ENCODE results near the gene PLEKHA7.
"Not testable (repeated sequence)": the region's sequence is repeated elsewhere in the genome, so short reads cannot be mapped to it uniquely, and the experiment has no call there.

The PLEKHA7 gene, protein sequence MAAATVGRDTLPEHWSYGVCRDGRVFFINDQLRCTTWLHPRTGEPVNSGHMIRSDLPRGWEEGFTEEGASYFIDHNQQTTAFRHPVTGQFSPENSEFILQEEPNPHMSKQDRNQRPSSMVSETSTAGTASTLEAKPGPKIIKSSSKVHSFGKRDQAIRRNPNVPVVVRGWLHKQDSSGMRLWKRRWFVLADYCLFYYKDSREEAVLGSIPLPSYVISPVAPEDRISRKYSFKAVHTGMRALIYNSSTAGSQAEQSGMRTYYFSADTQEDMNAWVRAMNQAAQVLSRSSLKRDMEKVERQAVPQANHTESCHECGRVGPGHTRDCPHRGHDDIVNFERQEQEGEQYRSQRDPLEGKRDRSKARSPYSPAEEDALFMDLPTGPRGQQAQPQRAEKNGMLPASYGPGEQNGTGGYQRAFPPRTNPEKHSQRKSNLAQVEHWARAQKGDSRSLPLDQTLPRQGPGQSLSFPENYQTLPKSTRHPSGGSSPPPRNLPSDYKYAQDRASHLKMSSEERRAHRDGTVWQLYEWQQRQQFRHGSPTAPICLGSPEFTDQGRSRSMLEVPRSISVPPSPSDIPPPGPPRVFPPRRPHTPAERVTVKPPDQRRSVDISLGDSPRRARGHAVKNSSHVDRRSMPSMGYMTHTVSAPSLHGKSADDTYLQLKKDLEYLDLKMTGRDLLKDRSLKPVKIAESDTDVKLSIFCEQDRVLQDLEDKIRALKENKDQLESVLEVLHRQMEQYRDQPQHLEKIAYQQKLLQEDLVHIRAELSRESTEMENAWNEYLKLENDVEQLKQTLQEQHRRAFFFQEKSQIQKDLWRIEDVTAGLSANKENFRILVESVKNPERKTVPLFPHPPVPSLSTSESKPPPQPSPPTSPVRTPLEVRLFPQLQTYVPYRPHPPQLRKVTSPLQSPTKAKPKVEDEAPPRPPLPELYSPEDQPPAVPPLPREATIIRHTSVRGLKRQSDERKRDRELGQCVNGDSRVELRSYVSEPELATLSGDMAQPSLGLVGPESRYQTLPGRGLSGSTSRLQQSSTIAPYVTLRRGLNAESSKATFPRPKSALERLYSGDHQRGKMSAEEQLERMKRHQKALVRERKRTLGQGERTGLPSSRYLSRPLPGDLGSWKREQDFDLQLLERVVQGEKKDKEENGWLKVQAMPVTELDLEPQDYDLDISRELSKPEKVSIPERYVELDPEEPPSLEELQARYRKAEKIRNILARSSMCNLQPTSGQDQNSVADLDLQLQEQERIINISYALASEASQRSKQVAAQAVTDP

GRCh38 chr11:17014321-17014832 lies at the start of gene PLEKHA7:
TSS of gene PLEKHA7 (minus strand) at chr11:17014414. CDS start at chr11:17014401, 13 bp downstream.
- no peak for DNase-seq (ENCODE audit: low read depth)

DNA sequence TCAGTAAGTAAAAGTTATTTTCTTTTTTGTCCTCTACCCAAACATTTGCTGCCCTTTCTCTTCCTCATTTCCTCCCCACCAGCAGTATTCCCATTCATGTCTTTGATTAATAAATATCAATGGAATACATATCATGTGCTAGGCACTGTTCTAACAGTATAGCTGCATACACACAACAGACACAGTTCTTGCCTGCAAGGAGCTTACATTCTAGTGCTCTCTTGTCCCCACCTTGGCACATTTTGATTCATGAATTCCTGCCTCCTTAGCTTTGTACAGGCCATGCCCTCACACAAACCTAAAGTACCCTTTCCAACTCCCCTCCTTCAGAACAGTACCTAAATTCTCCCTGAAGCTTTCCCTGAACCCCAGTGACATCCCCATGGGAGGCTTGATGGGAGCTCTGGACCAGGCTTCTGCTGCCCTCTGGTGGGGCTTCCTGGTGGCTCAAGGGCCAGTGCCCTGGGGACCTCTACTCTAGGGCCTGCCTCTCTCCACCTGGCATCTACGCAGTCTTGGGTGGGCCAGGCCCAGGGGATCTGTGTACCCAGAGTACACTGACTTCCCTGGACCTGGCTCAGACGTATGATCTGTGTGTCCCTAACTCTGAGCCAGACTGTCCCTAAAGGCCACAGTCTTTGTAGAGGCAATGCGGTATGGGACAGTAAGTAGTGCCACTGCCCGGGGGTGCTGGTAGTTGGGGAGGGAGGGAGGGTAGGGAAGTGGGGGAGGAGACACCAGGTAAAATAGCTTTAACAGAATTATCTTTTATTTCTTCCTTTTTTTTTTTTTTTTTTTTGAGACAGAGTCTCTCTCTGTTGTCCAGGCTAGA lies 49.2 kb upstream of the PLEKHA7 start:
- no peak for DNase-seq (ENCODE audit: low read depth)

DNA sequence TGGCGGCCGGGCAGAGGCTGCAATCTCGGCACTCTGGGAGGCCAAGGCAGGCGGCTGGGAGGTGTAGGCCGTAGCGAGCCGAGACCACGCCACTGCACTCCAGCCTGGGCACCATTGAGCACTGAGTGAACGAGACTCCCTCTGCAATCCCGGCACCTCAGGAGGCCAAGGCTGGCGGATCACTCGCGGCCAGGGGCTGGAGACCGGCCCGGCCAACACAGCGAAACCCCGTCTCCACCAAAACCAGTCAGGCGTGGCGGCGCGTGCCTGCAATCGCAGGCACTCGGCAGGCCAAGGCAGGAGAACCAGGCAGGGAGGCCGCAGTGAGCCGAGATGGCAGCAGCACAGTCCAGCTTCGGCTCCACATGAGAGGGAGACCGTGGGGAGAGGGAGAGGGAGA lies 36.9 kb upstream of the PLEKHA7 start:
- DNase-seq (ENCODE audit: low read depth) = not testable (repeated sequence)

DNA sequence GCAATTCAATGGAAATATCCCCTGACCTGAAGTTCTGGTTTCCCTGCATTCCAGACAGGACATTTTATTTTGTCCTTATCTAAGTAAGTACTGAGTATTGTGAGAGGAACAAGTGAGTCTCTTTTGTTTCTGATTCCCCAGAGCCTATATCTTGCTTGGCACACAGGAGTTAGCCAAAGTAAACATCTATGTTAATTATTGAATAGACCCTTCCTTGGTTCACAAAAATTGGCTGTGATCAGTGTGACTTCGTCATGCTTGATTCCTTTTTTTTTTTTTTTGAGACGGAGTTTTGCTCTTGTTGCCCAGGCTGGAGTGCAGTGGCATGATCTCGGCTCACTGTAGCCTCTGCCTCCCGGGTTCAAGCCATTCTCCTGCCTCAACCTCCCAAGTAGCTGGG lies 34.3 kb upstream of the PLEKHA7 start:
- not testable (repeated sequence) for DNase-seq (ENCODE audit: low read depth)

DNA sequence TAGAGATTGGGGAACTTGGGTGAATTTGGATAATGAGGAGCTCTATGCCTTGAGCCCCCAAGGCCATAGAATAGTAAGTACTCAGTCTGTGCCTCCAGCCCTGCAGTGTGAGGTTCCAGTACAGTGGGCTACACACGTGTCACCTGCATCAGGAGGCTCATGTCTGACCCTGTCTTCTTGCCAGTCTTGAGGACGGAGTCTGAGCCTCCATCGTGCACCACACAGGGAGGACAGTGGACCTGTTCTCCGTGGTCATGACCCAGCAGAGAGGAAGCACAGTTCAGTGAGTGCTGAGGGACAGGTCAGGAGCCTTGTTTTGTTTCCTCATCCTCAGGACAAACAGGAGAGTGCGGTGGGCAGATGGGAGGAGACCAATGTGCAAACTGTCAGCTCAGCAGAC lies 32.5 kb upstream of the PLEKHA7 start:
- DNase-seq (ENCODE audit: low read depth) = no peak

- no peak for DNase-seq (ENCODE audit: low read depth)
These were observed 22.7 kb upstream of the PLEKHA7 start for GRCh38 chr11:17036666-17037658.

DNA sequence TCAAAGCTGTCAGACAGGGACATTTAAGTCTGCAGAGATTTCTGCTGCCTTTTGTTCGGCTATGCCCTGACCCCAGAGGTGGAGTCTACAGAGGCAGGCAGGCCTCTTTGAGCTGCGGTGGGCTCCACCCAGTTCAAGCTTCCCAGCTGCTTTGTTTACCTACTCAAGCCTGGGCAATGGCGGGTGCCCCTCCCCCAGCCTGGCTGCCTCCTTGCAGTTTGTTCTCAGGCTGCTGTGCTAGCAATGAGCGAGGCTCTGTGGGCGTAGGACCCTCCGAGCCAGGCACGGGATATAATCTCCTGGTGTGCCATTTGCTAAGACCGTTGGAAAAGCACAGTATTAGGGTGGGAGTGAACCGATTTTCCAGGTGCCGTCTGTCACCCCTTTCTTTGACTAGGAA lies 19.8 kb upstream of the PLEKHA7 start:
- not testable (repeated sequence) for DNase-seq (ENCODE audit: low read depth)

- no peak for DNase-seq (ENCODE audit: low read depth)
These were observed 12.4 kb upstream of the PLEKHA7 start for GRCh38 chr11:17026487-17027082.

DNA sequence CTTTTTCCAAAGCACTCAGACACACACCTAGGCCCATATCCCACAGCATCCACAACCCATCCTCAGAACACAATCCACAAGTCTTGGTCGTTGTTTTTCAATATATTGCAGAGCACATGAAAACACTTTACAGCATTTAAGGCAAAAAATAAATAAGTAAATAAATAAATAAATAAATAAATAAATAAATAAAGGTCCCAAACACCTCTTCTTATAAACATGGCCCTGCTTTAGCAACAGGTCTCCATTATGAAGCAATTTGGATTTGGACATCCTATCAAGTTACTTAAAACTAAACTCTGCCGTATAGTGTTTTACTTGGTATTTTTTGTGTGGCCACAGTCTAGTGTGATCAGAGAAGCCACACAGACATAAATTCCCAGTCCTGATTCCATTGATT lies 10.7 kb upstream of the PLEKHA7 start:
- no peak for DNase-seq (ENCODE audit: low read depth)

DNA sequence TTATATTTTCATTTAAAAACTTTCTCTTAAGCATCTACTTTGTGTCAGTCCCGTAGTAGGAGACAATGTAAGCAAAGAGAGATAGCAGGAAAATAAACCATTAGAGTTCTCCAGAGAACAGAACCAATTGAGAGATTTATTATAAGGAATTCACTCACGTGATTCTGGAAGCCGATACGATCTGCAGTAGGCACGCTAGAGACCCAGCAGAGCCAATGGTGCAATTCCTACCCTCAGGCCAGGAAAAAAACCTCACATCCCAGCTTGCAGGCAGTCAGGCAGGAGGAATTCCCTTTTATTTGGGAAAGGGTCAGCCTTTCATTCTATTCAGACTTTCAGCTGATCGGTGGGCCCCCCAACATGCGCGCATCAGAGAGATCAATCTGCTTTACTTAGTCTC lies 7.3 kb upstream of the PLEKHA7 start:
- DNase-seq (ENCODE audit: low read depth) = no peak

DNA sequence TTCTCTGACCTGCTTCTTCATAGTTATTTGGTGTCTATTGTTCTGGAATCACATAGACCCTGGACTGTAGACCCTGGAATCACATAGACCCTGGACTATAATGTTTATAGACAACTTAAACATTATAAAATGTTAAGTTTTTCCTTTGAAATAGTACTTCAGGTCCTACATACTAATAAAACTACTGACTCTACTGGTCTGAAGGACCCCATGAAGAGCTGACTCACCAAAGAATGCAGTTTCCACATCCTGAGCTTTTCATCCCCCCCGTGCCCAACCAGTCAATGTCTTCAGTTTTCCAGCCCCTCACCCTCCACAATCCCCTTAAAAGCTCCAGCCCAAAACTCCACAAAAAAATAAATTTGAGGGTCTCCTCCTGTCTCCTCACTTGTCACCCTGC lies 6.6 kb upstream of the PLEKHA7 start:
- DNase-seq (ENCODE audit: low read depth) = no peak

DNA sequence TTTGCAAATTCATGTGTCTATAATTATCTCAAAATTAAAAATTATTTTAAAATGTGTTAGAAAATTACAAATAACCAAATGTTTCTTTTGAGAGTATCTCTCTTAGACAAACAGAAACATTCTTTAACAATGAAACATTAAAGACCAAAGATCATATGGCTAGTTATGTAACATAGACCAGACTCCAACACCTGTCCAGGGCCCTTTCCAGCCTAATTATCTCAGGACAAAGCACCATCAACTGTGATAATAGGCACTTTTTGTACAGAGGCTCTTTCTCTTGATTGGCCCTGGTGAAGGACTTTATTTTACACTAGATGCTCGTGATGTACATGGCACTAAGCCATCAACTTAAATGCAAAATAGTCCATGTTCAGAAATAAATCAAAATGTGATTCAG lies 5.0 kb upstream of the PLEKHA7 start:
- DNase-seq (ENCODE audit: low read depth) = no peak

GRCh38 chr11:17015627-17016126 lies 1.5 kb upstream of the PLEKHA7 start:
- DNase-seq (ENCODE audit: low read depth) = no peak

GRCh38 chr11:17014833-17015626 lies 816 bp upstream of the PLEKHA7 start:
- no peak for DNase-seq (ENCODE audit: low read depth)

DNA sequence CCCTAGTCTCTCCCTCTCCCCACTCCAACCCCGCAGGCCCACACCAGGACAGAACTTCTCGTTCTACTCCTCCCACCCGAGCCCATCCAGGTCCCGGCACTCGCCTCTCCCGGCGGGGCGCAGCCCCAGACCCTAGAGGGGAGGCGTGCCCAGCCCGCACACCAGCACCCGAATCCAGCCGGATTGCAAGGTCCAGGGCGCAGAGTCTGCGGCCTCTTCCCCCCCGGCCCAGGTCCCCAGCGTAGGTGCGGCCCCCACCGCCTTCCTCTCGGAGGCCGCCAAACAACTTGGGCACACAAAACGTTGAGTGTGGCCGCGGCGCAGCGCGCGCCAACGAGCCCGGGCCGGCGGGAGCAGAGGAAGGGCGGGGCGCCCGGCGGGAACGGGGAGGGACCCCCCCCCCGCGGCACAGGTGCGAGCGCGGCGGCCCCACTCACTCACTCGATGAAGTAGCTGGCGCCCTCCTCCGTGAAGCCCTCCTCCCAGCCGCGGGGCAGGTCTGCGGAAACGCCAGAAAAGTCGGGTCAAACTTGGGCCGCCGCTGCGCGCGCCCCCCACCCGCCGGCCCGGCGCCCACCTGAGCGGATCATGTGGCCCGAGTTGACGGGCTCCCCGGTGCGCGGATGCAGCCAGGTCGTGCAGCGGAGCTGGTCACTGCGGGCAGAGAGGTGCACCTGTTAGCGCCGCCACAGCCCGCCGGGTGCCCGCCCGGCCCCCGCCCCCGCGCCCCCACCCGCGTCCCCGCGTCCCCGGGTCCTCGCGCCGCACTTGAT lies 480 bp downstream of the PLEKHA7 start:
- DNase-seq (ENCODE audit: low read depth) = no peak

DNA sequence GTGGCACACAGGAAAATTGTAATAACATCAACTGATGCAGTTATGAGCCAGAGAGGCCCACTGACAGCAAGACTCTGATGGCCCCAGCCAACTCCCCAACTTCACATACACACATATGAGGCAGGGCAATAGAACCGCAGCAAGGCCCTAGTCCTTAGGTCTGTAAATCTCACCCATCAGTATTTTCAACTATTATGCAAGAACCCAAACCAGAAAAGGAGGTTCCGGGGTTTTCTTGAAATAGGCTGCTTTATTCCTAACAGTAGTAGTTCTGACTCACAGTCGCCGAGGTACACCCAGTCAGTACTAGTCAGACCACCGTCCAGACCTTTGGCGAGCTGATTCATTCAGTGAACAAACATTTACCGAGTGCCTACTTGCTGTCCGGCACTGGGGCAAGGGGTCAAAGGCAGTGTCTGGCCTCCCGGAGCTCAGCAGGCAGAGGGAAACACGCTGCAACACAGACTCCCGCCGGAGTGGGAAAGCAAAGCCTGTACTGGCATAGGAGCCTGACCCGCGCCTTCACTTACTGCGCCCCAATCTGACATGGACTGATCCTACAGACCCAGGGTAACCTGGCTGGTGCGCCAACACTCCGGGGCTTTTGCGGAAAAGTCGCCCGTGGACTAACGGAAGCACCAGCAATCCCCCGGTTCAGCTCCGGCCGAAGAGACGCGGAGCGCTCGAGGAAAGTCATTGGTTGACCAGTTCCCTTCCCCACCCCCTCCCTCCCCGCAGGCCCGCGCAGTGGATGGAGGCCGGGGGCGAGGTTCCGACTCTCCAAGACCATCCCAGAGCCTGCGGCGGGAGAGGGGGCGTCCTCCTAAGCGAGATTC lies 1.3 kb downstream of the PLEKHA7 start:
- peak; percentile 24 for DNase-seq (ENCODE audit: low read depth)

GRCh38 chr11:17012179-17012578 lies 2.0 kb downstream of the PLEKHA7 start:
- DNase-seq (ENCODE audit: low read depth) = no peak
